ENCODE results near the gene ANKRD29.

Gene ANKRD29

DNA sequence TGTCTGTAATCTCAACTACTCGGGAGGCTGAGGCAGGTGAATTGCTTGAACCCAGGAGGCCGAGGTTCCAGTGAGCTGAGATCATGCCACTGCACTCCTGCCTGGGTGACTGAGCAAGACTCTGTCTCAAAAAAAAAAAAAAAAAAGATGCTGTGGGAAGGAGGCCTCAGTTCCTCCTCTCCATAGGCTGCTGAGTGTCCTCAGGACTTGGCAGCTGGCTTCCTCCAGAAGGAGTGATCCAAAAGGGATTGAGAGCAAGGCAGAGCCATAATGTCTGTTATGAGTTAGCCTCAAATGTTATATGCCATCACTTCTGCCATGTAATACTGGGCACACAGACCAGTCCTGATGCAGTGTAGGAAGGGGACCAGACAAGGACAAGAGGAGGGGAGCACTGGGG is 69.8 kb downstream of the ANKRD29 start:
- no peak overlapping the region for H3K27ac ChIP-seq (replicated peaks)
- H3K27me3 ChIP-seq (ENCODE audit: insufficient read depth, poor library complexity, severe bottlenecking): peaks cover 2% of the 10 kb centered on the region
- TF ChIP-seq SPI1 (IDR thresholded peaks at IDR 0.05; ENCODE audit: borderline replicate concordance, low read depth): no peak
- TF ChIP-seq, protein P1, sequence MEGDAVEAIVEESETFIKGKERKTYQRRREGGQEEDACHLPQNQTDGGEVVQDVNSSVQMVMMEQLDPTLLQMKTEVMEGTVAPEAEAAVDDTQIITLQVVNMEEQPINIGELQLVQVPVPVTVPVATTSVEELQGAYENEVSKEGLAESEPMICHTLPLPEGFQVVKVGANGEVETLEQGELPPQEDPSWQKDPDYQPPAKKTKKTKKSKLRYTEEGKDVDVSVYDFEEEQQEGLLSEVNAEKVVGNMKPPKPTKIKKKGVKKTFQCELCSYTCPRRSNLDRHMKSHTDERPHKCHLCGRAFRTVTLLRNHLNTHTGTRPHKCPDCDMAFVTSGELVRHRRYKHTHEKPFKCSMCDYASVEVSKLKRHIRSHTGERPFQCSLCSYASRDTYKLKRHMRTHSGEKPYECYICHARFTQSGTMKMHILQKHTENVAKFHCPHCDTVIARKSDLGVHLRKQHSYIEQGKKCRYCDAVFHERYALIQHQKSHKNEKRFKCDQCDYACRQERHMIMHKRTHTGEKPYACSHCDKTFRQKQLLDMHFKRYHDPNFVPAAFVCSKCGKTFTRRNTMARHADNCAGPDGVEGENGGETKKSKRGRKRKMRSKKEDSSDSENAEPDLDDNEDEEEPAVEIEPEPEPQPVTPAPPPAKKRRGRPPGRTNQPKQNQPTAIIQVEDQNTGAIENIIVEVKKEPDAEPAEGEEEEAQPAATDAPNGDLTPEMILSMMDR (IDR thresholded peaks at IDR 0.05; ENCODE audit: insufficient read depth, low read length): no peak
- no peak for TF ChIP-seq POLR2AphosphoS5 (IDR thresholded peaks at IDR 0.05; ENCODE audit: low read depth)
- no peak for TF ChIP-seq GABPA (IDR thresholded peaks at IDR 0.05; ENCODE audit: low read depth)
- TF ChIP-seq, protein P2, sequence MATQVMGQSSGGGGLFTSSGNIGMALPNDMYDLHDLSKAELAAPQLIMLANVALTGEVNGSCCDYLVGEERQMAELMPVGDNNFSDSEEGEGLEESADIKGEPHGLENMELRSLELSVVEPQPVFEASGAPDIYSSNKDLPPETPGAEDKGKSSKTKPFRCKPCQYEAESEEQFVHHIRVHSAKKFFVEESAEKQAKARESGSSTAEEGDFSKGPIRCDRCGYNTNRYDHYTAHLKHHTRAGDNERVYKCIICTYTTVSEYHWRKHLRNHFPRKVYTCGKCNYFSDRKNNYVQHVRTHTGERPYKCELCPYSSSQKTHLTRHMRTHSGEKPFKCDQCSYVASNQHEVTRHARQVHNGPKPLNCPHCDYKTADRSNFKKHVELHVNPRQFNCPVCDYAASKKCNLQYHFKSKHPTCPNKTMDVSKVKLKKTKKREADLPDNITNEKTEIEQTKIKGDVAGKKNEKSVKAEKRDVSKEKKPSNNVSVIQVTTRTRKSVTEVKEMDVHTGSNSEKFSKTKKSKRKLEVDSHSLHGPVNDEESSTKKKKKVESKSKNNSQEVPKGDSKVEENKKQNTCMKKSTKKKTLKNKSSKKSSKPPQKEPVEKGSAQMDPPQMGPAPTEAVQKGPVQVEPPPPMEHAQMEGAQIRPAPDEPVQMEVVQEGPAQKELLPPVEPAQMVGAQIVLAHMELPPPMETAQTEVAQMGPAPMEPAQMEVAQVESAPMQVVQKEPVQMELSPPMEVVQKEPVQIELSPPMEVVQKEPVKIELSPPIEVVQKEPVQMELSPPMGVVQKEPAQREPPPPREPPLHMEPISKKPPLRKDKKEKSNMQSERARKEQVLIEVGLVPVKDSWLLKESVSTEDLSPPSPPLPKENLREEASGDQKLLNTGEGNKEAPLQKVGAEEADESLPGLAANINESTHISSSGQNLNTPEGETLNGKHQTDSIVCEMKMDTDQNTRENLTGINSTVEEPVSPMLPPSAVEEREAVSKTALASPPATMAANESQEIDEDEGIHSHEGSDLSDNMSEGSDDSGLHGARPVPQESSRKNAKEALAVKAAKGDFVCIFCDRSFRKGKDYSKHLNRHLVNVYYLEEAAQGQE (IDR thresholded peaks at IDR 0.05; ENCODE audit: insufficient replicate concordance, low read depth): no peak
- DNase-seq (ENCODE audit: low read depth in 1 of 2, low spot score in 1 of 2): no peak
- no peak overlapping the region for H3K4me3 ChIP-seq (replicated peaks; ENCODE audit: insufficient read depth, low read length)

DNA sequence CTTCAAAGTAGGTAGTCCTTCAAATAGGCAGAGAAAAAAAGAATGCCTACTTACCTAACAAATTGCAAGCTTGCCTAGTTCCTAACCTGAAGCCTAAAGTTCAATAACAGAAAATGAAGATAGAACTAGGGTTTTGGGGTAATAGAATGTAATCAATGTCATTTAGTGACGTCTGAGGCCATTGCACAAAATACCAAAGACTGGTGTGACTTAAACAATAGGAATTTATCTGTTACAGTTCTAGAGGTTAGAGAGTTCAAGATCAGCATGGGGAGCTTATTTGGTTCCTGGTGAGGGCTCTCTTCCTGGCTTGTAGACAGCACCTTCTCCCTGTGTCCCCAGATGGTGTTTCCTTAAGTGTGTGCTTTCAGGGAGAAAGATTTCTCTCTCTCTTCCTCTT is 71.7 kb downstream of the ANKRD29 start:
- no peak for DNase-seq (ENCODE audit: low read depth in 1 of 2, low spot score in 1 of 2)
- TF ChIP-seq, protein P1 (IDR thresholded peaks at IDR 0.05; ENCODE audit: insufficient read depth, low read length): no peak
- TF ChIP-seq, protein P2 (IDR thresholded peaks at IDR 0.05; ENCODE audit: insufficient replicate concordance, low read depth): no peak
- TF ChIP-seq SPI1 (IDR thresholded peaks at IDR 0.05; ENCODE audit: borderline replicate concordance, low read depth): no peak
- no peak for TF ChIP-seq POLR2AphosphoS5 (IDR thresholded peaks at IDR 0.05; ENCODE audit: low read depth)
- TF ChIP-seq GABPA (IDR thresholded peaks at IDR 0.05; ENCODE audit: low read depth): no peak
- Histone ChIP-seq H3K27me3 (ENCODE audit: insufficient read depth, poor library complexity, severe bottlenecking) (peaks cover 6% of the 10 kb centered on the region), H3K27ac (replicated peaks) (no peak overlapping the region), H3K4me3 (replicated peaks; ENCODE audit: insufficient read depth, low read length) (no peak overlapping the region)

DNA sequence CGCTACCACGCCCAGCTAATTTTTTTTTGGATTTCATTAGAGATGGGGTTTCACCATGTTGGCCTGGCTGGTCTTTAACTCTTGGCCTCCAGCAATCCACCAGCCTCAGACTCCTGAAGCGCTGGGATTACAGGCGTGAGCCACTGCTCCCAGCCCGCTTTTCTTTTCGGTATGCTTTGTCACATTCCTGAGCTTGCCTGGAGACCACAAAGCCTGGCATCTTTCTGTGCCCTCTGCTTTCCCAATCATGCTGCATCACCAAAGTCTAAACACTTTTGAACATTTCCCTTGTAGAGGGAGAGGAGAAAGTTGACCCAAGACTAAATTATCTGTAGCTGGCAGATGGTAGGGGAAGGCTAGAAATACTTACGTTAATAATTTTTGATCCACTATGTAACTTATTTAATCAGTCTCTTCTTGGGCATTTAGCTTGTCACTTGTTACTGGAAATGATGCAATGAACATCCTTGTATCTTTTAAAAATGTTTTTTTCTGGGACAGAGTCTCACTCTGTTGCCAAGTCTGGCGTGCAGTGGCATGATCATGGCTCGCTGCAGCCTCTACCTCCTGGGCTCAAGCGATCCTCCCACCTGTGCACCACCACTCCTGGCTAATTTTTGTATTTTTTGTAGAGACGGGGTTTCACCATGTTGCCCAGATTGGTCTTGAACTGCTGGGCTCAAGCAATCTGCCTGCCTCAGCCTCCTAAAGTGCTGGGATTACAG is 73.7 kb downstream of the ANKRD29 start:
- Histone ChIP-seq H3K4me3 (replicated peaks; ENCODE audit: insufficient read depth, low read length) (no peak overlapping the region), H3K27ac (replicated peaks) (no peak overlapping the region), H3K27me3 (ENCODE audit: insufficient read depth, poor library complexity, severe bottlenecking) (peaks cover 6% of the 10 kb centered on the region)
- DNase-seq (ENCODE audit: low read depth in 1 of 2, low spot score in 1 of 2): no peak
- TF ChIP-seq GABPA (IDR thresholded peaks at IDR 0.05; ENCODE audit: low read depth): no peak
- TF ChIP-seq, protein P2 (IDR thresholded peaks at IDR 0.05; ENCODE audit: insufficient replicate concordance, low read depth): no peak
- TF ChIP-seq, protein P1 (IDR thresholded peaks at IDR 0.05; ENCODE audit: insufficient read depth, low read length): no peak
- TF ChIP-seq SPI1 (IDR thresholded peaks at IDR 0.05; ENCODE audit: borderline replicate concordance, low read depth): no peak
- no peak for TF ChIP-seq POLR2AphosphoS5 (IDR thresholded peaks at IDR 0.05; ENCODE audit: low read depth)

Data from HL-60 (cell line).